CD4-positive, alpha-beta T cell treated with Interleukin-6 for 4 hours (primary cell): ENCODE measurements around the gene COL15A1.

Experiments used
- DNase-seq: peaks from one replicate; pipeline ENCODE4 v3.0.0-alpha.2; 2020; ENCODE audit warnings: mixed read lengths

Gene COL15A1

GRCh38 chr9:99040911-99041582 is 97.3 kb downstream of the COL15A1 start:
- no peak for DNase-seq

DNA sequence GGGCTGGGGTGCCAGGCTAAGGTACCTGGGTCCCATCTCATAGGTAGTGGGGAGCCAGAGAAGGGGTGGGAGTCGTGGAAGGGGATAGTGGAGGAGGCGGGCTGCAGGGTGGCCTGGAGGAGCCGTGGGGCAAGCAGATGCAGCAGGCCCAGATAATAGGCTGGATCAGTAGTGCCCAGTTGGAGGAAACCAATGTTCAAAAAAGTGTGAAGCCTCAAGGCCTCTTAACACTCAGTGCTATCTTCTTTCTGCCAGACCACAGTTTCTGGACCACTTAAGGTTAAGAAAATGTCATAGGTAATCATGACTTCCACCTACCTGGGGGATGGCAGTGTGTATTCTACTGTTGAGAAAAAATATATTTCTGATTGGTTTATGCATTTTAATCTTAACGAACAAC is 97.9 kb downstream of the COL15A1 start:
- no peak for DNase-seq

- DNase-seq, result no peak
These were observed 98.9 kb downstream of the COL15A1 start for GRCh38 chr9:99042620-99043019.

DNA sequence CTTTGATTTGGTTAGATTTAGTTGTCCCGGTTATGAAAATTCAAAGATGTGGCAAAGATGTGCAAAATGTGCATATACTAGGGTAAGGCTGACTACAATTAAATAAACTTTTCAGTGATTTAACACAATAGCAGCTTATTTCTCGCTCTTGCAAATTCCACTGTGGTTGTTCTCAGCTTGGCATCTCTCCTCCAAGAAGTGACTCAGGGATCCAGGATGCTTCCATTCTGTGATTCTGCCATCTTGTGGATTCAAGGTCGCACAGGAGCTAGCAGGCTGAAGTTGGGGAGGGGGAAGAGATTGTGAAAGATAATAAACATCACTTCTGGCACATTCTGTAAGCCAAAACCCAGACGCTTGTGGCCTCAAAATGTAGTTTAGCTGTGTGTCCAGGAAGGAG is 101.1 kb downstream of the COL15A1 start:
- DNase-seq, result no peak

DNA sequence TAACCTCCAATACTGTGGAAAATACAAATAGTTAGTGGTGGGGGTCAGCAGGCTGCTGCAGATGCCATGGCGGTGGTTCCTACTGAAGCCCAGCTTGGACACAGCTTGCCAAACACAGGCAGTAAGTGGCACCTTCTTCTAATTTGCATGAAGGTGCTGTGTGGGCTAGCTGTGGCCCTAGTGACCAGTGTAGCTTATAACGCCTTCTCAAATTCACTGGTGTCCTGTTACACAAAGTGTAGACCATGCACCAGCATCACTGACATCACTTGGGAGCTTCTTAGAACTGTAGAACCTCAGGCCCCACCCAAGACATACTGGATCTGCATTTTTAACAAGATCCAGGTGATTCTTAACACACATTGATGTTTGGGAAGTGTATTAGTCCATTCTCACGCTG is 102.4 kb downstream of the COL15A1 start:
- DNase-seq, result no peak

- DNase-seq, result no peak
These were observed 102.9 kb downstream of the COL15A1 start for GRCh38 chr9:99046542-99047071.

- DNase-seq, result no peak
These were observed 105.5 kb downstream of the COL15A1 start for GRCh38 chr9:99049228-99049627.

GRCh38 chr9:99049641-99050040 is 105.9 kb downstream of the COL15A1 start:
- DNase-seq, result no peak

DNA sequence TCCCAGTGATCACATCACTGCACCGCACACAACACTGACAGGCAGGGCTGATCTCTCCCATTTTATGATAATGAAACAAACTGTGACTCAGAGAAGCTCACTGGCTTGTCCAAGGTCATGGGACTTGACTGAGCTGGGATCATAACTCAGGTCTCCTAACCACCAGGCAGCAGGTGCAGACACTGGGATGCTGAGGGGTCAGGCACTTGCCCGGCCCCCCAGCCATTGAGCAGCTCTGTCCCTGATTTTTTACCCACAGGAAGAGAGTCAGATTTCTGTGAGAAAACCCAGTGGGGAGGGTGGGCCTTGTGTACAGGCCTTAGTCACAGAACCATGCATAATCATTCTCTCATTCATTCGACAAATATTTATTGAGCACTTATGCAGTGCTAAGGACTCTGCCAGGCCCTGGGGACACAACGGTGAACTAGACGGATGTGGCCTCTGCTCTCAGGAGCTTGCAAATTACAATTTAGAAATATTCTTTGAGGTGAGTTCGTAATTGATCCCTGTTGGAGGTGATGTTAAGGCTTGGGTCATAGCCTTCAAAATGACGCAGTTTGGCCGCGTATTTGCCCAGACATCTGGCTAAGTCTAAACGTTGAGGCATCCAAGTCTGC is 106.7 kb downstream of the COL15A1 start:
- no peak for DNase-seq

DNA sequence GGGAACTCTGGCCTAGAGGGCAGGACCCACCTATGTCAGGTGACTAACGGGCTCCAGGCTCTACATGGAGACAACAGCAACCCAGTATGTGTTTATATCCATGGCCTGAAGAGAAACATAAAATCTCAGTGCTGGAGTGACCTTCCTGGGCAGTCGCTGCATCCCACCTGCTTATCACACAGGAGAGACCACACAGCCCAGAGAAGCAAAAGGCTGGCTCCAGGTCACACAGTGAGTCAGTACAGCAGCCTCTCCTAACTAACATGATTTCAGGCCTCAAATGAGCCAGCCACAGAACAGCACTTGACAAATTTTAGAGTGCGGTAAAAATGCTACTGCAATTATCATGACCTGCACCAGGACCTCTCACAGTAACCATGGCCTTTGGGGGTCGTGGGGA is 107.2 kb downstream of the COL15A1 start:
- DNase-seq, result no peak

DNA sequence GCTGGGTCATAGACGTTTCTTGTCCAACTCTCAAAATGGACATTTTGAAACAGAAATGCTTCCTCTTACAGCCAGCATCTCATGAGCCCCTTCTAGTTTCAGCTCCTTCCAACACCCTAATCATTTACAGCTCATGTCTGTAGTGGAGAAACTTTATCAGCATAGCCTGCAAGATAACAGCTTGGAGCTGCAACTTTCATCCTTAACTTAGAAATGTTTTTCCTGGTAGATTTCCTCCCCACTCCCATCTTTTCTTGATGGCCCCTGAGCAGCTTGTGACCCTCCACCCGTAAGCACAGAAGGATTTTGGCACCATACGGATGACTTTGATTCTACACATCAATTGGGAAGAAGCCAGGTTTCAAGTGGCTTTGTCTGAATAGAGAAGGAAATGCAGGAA is 107.7 kb downstream of the COL15A1 start:
- DNase-seq, result no peak

DNA sequence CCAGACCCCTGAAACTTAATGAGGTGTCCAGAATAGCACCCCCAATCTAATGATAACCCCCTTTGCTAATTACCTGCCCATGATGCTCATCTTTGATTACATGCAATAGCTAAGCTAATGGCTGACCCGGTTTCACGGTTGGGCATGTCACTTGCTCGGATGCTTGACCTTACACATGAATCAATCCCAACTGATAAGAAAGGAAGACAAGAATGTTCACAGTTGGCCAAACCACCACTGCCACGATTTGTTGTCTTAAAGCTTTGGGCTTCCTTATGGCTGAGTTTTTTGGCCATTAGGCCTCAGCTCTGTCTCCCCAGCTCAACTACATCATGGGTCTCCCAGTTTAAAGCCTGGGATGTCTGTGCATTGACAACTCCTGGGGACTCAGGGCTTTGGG is 108.1 kb downstream of the COL15A1 start:
- no peak for DNase-seq

DNA sequence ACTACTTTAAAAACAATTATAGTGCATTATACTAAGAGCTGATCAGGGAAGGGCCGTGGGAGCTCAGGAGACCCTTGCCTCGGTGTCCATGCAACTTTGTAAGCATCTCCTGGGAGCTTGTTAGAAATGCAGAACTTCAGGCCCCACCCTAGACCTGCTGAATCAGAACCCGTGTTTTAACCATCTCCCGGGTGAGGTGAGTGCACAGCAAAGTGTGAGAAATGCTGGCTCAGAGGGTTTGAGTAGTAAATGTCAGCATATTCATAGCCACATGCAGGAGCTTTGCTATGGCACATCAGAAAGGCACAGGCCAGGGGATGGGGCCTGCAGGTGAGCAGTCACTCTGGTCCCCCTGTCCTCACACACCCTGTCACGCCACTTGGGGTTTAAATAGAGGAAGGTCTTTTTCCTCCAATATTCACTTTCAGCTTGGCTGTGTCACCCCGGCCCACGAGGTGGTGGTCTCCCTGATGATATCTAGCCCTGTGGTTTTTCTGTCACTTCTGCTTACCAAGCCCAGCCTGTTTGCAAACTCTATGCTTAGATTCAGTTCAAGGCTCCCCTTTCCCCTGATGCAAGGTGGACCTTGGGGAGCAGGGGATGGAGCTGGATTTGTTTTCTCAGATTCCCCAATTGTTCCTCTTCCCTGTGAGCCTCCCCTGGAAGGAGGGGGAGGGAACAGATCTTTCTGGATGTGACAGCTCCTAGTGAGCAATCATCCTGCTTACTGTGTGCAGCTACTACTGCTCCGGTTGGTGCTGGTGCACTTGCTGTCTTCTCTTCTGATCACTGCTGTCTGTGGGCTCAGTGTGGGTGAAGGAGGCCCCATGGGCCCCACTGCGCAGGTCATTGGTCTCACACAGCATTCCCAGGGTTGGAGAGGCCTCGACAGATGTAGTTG is 109.4 kb downstream of the COL15A1 start:
- DNase-seq, result peak; percentile 6

GRCh38 chr9:99054581-99054980 is 110.9 kb downstream of the COL15A1 start:
- DNase-seq, result no peak

GRCh38 chr9:99055384-99055783 is 111.7 kb downstream of the COL15A1 start:
- no peak for DNase-seq

- DNase-seq, result no peak
These were observed 112.5 kb downstream of the COL15A1 start for GRCh38 chr9:99056186-99056585.

DNA sequence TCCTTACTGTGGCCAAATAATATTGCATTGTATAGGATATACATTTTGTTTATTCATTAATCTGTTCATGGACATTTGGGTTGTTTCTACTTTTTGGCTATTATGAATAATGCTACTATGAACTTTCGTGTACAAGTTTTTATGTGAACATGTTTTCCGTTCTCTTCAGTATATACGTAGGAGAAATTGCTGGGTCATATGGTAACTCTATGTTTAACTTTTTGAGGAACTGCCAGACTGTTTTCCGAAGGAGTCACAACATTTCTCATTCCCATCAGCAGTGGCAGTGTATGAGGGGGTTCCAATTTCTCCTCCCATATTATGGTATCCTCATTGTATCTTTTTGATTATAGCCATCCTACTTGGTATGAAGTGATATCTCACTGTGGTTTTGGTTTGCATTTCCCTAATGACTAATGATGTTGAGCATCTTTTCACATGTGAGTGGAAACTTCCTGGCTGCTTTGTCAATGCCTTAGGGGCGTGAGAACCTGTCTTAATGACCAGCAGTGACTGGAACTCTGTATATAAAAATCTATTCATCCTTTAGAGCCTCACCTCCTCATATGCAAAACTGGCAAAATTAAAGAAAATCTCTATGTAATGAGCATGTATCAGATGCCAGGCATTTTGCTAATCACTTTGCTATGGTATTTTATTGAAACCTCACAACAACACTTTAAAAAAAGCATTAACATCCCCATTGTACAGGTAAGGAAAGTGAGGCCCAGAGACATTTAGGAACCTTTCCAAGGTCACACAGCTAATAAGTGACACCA is 113.4 kb downstream of the COL15A1 start:
- peak; percentile 22 for DNase-seq

GRCh38 chr9:99057665-99058625 is 114.2 kb downstream of the COL15A1 start:
- peak; percentile 72 for DNase-seq

DNA sequence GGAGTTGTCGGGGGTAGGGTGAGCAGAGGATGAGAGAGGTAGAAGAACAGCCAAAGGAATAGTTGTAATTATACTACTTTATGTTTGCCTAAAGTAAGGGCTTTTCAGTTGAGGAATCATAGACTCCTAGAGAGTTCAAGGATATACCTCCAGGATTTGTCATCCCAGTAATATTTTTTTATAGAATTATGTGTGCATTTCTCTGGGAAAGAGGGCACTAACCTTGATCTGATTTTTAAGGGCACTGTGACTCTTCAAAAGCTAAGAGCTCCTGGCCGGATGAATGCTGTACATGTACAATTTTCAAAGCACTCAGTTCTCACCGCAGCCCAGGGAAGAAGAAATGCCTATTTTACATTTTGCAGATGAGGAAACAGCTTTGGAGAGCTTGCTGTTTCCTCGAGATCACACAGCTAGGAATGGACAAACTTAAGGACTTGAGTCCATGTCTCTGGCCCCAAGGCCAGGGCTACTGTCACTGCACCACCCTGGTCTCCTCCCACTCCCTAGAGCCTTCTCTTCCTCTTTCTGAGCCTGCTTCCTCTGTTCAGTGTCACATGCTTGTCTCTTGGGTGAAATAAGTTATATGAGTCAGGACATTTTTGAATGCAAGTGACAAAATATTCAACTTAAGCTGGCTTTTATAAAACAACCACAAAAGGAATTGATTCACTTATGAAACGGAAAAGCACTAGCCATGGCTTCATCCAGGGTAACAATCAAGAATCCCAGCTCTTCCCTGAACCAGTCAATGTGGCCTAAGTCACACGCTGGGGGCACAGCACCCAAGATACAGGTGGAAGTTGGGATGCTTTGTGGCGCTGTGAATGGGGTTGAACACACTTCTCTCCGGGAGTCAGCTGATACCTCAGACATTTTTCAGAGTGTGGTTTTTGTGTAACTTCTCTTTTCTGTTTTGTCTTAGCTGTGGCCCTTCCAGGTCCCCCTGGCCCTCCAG is 115.5 kb downstream of the COL15A1 start:
- peak; percentile 35 for DNase-seq

DNA sequence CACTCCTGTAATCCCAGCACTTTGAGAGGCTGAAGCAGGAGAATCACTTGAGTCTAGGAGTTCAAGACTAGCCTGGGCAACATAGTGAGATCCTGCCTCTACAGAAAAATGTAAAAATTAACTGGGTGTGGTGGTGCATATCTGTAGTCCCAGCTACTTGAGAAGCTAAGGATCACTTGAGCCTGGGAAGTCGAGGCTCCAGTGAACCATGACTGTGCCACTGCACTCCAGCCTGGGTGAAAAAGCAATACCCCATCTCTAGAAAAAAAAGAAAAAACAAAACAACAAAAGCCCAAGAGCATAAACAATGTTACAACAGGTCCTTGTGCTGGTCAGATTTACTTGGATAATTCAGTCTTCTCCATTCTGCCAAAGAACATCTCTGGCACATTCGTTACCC is 116.9 kb downstream of the COL15A1 start:
- DNase-seq, result no peak
